Heart right ventricle (tissue), 16 donors: ENCODE measurements around the gene TCF7L2. TPM values are rescaled to one million over a fixed set of nuclear protein-coding genes. Genes with fewer than 3 reads are reported as not detected.

Experiments
- ATAC-seq, 8 donors: fragments of 200-7000 bp; cut with Tn5 transposase; one replicate each; pipeline ENCODE4 v1.9.1; 2020; ENCODE audit warnings: mild to moderate bottlenecking in 8 of 8, moderate library complexity in 8 of 8, moderate number of reproducible peaks in 1 of 8
- DNase-seq, 2 donors: peaks; one replicate each; pipeline ENCODE4 v3.0.0-alpha.2; 2020
- H3K27ac ChIP-seq, 10 donors: fragments of 200-600 bp; sonication (generic) in 2 of 10; one replicate each; pipeline versions ENCODE4 v1.5.0 to v1.8.0; 2020 to 2022; ENCODE audit warnings: mild to moderate bottlenecking in 3 of 10
- H3K27me3 ChIP-seq, 7 donors: fragments of 200-600 bp; one replicate each; pipeline ENCODE4 v1.8.0; 2021 to 2022; ENCODE audit warnings: mild to moderate bottlenecking in 2 of 7
- H3K36me3 ChIP-seq, 9 donors: fragments of 200-600 bp; sonication (generic) in 1 of 9; one replicate each; pipeline versions ENCODE4 v1.5.0 to v1.8.0; 2020 to 2022; ENCODE audit warnings: mild to moderate bottlenecking in 2 of 9
- H3K4me1 ChIP-seq, 9 donors: fragments of 200-600 bp; sonication (generic) in 1 of 9; one replicate each; pipeline versions ENCODE4 v1.5.0 to v1.8.0; 2020 to 2022; ENCODE audit warnings: mild to moderate bottlenecking in 4 of 9
- H3K4me3 ChIP-seq, 10 donors: fragments of 200-600 bp; sonication (generic) in 2 of 10; one replicate each; pipeline versions ENCODE4 v1.5.0 to v1.8.0; 2020 to 2022; ENCODE audit warnings: mild to moderate bottlenecking in 7 of 10, moderate library complexity in 2 of 10
- H3K9me3 ChIP-seq, 11 donors: fragments of 200-600 bp in 10 of 11; sonication (generic) in 2 of 11; one replicate each; pipeline versions ENCODE4 v1.5.0 to v1.8.0; 2013 to 2022; ENCODE audit warnings: mild to moderate bottlenecking in 2 of 11, control low read depth in 1 of 11, moderate library complexity in 1 of 11
- WGBS, 2 donors: extraction: QIAGEN DNeasy Blood & Tissue Kit; methylation state at CpG; one replicate each; pipeline ENCODE4 v1.1.7; 2013; ENCODE audit warnings: inconsistent platforms in 1 of 2; 5-methylcytosine and 5-hydroxymethylcytosine counted together
- intact Hi-C, 10 donors: fragments of 100-400 bp; cut with DNase I; formaldehyde crosslinking; loops; one replicate each; pipeline versions ENCODE4 v1.11.1 to v1.14.2; 2022
- polyA plus RNA-seq, 2 donors: library from polyadenylated mRNA; stranded (reverse); fragments of 200-250 nt; gene quantifications; one replicate each; pipeline ENCODE4 v1.2.3, GENCODE V29; 2013
- total RNA-seq, 10 donors: library from RNA; stranded (reverse); fragmentation: NEBNext Ultra II Directional in 3 of 10; extraction: Animal tissue kit (Norgen Biotek cat#: 25700) in 3 of 10; gene quantifications; one replicate each; pipeline versions ENCODE4 v1.2.1 to v1.2.4, GENCODE V29; 2021 to 2023
- TF ChIP-seq, protein P1 (sequence below), 9 donors: fragments of 200-600 bp; sonication (generic) in 2 of 9; IDR thresholded peaks; one replicate each; pipeline versions ENCODE4 v1.5.0 to v1.8.0; 2021 to 2022; ENCODE audit warnings: antibody characterized with exemption in 9 of 9, mild to moderate bottlenecking in 5 of 9, moderate library complexity in 1 of 9
- donor health status: Arrhythmogenic right ventricular cardiomyopathy.
- donor health status: ischemic (EF 13 %, LVEDD 7.1; RV severe dilation, severe dysfunction).
- donor health status: healthy with polysubstance abuse.
- donor health status: DM: no; HTN: yes; CAD: no.
- donor health status: DM: no; HTN: no; CAD: no.
- donor health status: ischemic (EF 25% LVEDD 6.9; RV normal size, moderate dysfunction).
- donor health status: ischemic (EF 25% LVEDD 5.7; RV mildly dilated, moderate dysfunction).
- donor health status: healthy.
- donor health status: DM: yes; HTN: yes; CAD: no.
- donor health status: Ischemic cardiomyopathy.
- donor health status: ischemic (EF 35%, LVEDD 5.7; RV mildly dilated, moderate dysfunction).
- donor health status: nonischemic (EF 11% LVEDD 7.7; RV severe dilation, severe dysfunction).
- donor health status: DM: yes; HTN: yes; CAD: no.
- donor health status: PGD.
- donor health status: ischemic (EF 29% LVEDD 5.4; RV normal size, mild dysfunction).
- donor health status: nonischemic (EF 23%, LVEDD 6.1; RV moderate dilation, normal function).

The TCF7L2 gene
- total and polyA plus RNA-seq, 12 donors = 3.6 to 15.8 (median 11.8) TPM

GRCh38 chr10:112977426-112977898 lies 27.4 kb downstream of the TCF7L2 start:
- intact Hi-C loops = no loop called here
- H3K27me3 ChIP-seq = no peaks in the 10 kb centered on the region
- H3K27ac ChIP-seq = no peak overlapping the region
- H3K36me3 ChIP-seq = peaks cover 0 to 25% (median 5%) of the 10 kb centered on the region in 9 donors
- TF ChIP-seq, protein P1, sequence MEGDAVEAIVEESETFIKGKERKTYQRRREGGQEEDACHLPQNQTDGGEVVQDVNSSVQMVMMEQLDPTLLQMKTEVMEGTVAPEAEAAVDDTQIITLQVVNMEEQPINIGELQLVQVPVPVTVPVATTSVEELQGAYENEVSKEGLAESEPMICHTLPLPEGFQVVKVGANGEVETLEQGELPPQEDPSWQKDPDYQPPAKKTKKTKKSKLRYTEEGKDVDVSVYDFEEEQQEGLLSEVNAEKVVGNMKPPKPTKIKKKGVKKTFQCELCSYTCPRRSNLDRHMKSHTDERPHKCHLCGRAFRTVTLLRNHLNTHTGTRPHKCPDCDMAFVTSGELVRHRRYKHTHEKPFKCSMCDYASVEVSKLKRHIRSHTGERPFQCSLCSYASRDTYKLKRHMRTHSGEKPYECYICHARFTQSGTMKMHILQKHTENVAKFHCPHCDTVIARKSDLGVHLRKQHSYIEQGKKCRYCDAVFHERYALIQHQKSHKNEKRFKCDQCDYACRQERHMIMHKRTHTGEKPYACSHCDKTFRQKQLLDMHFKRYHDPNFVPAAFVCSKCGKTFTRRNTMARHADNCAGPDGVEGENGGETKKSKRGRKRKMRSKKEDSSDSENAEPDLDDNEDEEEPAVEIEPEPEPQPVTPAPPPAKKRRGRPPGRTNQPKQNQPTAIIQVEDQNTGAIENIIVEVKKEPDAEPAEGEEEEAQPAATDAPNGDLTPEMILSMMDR (IDR thresholded peaks at IDR 0.05) = no peak
- H3K4me1 ChIP-seq = peaks cover 0 to 4% (median 0%) of the 10 kb centered on the region in 9 donors
- WGBS, 2 donors = 92 to 94% methylated on average over 12 of the region's 12 CpGs
- ATAC-seq (no peak), DNase-seq (no peak)
- H3K4me3 ChIP-seq = no peak overlapping the region
- no peaks in the 10 kb centered on the region for H3K9me3 ChIP-seq

GRCh38 chr10:112979927-112980326 lies 29.9 kb downstream of the TCF7L2 start:
- H3K9me3 ChIP-seq = no peaks in the 10 kb centered on the region
- 92 to 99% methylated on average over 2 of the region's 2 CpGs for WGBS, 2 donors
- intact Hi-C loops = no loop called here
- H3K27me3 ChIP-seq = no peaks in the 10 kb centered on the region
- H3K4me3 ChIP-seq = no peak overlapping the region
- no peak overlapping the region for H3K27ac ChIP-seq
- ATAC-seq (no peak), DNase-seq (no peak)
- H3K4me1 ChIP-seq = peaks cover 0 to 19% (median 10%) of the 10 kb centered on the region in 9 donors
- peaks cover 0 to 11% (median 0%) of the 10 kb centered on the region in 9 donors for H3K36me3 ChIP-seq
- TF ChIP-seq, protein P1 (IDR thresholded peaks at IDR 0.05) = no peak

GRCh38 chr10:112980937-112981336 lies 30.9 kb downstream of the TCF7L2 start:
- intact Hi-C loops = no loop called here
- 73 to 74% methylated on average over 2 of the region's 2 CpGs for WGBS, 2 donors
- TF ChIP-seq, protein P1 (IDR thresholded peaks at IDR 0.05) = no peak
- Histone ChIP-seq H3K36me3 (peaks cover 0 to 4% (median 0%) of the 10 kb centered on the region in 9 donors), H3K27me3 (no peaks in the 10 kb centered on the region), H3K27ac (no peak overlapping the region), H3K4me3 (no peak overlapping the region), H3K4me1 (peaks cover 0 to 29% (median 18%) of the 10 kb centered on the region in 9 donors), H3K9me3 (no peaks in the 10 kb centered on the region)
- ATAC-seq (no peak), DNase-seq (no peak)

DNA sequence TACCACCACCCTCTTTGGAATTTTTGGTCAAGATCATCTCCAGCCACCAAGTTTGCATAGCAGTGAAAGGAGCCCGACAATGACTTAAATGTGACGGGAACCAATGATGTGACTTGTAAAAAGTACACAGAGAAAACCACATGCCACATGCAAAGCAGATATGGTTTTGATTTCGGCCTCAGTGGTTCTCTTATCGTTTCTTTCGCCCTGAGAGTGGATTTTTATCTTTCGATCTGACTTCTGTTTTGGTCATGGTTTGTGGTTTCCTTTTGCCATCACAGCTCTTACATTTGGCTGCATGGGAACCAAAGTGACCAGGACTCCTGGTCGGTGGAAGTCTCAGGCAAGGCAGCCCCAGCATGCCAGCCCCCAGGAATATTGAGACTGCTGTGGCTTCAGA lies 31.5 kb downstream of the TCF7L2 start:
- Histone ChIP-seq H3K36me3 (peaks cover 0 to 4% (median 0%) of the 10 kb centered on the region in 9 donors), H3K4me3 (no peak overlapping the region), H3K4me1 (peaks cover 2 to 35% (median 23%) of the 10 kb centered on the region in 9 donors), H3K9me3 (no peaks in the 10 kb centered on the region), H3K27ac (no peak overlapping the region), H3K27me3 (no peaks in the 10 kb centered on the region)
- 80 to 87% methylated on average over 7 of the region's 7 CpGs for WGBS, 2 donors
- ATAC-seq (no peak), DNase-seq (no peak)
- TF ChIP-seq, protein P1 (IDR thresholded peaks at IDR 0.05) = no peak
- intact Hi-C loops = no loop called here
